8988T (cell line): ENCODE measurements around the gene TCFL5.
"Not testable (repeated sequence)": the region's sequence is repeated elsewhere in the genome, so short reads cannot be mapped to it uniquely, and the experiment has no call there.

Source experiments
- DNase-seq: peaks from one replicate; pipeline ENCODE4 v3.0.0; 2011

The TCFL5 gene

DNA sequence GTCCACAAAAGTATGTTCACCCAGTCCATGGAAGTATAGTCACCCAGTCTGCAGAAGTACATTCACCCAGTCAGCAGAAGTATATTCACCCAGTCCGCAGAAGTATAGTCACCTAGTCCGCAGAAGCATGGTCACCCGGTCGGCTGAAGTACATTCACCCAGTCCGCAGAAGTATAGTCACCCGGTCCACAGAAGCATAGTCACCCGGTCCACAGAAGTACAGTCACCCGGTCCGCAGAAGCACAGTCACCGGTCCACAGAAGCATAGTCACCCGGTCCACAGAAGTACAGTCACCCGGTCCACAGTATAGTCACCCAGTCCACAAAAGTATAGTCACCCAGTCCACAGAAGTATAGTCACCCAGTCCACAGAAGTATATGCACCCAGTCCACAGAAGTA lies 8.8 kb downstream of the TCFL5 start:
- no peak for DNase-seq

DNA sequence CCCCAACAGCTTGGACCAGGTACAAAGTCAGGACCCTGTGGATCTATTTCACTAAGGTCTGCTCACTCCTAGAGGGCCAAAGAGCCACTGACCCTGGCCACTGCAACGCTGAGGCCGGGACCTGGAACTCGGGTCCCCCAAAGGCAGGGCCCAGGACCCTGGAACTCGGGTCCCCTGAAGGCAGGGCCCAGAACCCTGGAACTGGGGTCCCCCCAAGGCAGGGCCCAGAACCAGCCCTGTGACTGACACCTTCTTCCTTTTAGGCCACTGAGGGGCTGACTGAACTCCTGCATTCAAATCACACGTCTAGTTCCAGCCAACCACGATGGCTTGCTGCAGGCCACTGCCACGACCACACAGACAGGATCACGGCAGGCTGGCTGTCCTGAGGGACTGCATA lies 9.4 kb downstream of the TCFL5 start:
- no peak for DNase-seq

DNA sequence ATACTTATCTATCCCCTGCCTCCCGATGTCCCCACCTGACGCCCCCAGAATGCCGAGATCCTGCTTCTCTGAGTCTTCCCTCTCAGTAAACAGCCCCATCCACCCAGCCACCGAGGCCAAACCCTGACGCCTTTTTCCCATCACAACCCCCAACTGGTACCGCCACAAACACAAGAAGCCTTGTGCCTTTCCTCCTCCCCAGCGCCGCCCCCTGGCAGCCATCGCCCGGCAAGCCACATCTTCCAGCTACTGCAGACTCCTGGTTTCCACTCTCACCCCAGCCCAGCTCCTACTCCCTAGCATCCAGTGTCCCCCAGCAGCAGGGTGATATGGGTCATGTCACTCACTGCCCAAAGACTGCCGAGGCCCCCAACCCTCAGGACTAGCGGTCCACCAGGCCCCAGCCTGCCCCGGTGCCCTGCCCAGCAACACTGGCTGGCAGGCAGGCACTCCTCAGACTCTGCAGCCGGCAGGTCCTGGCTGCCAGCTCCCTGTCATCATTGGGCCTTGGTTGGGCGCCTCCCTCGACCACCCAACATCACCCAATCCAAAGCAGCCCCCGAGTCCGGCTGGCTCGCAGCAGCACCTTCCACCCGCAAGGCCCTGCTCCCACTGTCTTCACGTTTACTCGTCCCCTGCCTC lies 11.2 kb downstream of the TCFL5 start:
- no peak for DNase-seq

DNA sequence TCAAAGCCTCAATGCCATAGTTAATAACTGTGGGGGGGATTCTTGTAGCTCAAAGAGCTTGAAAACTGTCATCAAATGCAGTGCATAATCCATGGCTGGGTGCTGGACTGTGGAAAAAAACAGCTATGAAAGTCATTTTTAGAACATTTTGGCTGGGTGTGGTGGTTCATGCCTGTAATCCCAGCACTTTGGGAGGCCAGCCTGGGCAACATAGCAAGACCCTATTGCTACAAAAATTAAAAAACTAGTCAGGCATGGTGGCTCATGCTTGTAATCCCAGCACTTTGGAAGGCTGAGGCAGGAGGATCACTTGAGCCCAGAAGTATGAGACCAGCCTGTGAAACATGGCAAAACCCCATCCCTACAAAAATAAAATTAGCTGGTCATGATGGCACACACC lies 12.2 kb downstream of the TCFL5 start:
- no peak for DNase-seq

DNA sequence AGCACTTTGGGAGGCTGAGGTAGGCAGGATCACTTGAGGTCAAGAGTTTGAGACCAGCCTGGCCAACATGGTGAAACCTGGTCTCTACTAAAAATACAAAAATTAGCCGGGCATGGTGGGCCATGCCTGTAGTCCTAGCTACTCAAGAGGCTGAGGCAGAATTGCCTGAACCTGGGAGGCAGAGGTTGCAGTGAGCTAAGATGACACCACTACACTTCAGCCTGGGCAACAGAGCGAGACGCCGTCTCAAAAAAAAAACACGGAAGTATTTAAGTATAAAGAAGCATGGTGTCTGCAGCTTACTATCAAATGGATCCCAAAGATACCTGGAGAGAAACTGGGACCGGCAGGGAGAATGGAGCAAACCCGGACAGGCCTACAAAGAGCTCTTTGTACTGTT lies 12.7 kb downstream of the TCFL5 start:
- not testable (repeated sequence) for DNase-seq

DNA sequence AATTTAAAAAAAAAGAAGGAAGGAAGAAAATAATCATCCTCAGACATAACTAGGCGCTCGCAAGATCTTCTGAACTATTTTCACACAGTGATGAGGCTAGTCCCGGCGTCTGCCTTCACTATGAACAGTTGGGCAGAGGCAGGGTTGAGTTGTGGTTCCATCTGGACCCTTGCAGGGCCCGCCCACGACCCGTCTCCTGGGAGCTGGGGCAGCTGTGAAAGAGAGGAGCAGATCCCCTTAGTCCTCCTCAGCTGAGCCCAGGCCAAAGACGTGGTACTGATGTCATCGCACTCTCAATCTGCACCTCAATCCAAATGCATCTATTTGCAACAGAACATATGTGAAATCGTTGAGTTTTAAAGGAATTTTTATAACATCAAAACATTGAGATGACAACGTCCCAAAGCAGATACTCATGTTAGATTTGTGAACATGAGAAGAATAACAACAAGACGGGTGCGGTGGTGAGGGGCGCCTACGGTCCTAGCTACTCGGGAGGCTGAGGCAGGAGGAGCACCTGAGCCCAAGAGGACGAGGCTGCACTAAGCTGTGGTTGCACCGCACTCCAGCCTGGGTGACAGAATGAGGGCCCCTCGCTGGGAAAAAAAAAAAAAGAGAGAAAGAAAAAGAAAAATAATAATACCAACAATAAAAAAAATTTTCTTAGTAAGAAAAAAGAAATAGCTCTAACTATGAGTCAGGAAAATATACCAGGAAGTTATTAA lies 15.3 kb downstream of the TCFL5 start:
- DNase-seq = no peak

DNA sequence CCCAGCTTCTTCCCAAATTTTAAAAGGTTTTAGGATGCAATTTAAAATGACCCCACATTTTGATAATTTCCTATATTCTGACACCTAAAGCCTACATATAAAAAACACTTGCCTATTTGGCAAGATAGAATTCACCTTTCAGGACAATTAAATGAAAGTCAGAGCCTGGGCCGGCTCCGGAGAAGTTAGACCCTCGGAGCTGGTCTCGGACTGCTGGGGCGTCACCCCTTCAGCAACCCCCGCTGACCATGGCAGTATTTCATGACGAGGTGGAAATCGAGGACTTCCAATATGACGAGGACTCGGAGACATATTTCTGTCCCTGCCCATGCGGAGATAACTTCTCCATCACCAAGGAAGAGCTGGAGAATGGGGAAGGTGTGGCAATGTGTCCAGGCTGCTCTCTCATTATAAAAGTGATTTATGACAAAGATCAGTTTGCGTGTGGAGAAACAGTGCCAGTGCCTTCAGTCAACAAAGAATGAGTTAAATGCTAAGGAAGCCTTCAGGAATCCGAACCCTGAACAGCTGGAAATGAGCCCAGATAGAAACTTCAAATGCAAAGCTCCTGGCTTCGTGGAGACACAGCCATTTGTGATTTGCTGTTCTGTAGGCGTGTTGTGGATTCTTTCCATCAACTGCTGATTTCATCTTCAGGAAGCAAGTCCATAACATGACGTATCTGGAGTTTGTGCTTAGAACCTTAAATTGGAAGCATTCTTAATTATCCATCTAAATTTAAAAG lies 16.0 kb downstream of the TCFL5 start:
- no peak for DNase-seq

DNA sequence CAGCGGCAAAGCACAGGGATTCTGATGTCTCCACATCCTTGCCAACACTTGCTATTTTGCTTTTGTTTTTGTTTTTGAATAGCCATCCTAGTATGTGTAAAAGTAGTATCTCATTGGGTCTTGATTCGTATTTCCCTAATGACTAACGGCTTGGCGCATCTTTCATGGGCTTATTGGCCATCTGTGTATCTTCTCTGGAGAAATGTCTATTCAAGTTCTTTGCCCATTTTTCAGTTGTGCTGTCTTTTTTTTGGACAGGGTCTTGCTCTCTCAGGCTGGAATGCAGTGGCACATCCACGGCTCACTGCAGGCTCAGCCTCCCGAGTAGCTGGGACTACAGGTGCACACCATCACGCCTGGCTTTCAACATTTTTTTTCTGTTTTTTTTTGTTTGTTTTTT lies 17.4 kb downstream of the TCFL5 start:
- DNase-seq = no peak

DNA sequence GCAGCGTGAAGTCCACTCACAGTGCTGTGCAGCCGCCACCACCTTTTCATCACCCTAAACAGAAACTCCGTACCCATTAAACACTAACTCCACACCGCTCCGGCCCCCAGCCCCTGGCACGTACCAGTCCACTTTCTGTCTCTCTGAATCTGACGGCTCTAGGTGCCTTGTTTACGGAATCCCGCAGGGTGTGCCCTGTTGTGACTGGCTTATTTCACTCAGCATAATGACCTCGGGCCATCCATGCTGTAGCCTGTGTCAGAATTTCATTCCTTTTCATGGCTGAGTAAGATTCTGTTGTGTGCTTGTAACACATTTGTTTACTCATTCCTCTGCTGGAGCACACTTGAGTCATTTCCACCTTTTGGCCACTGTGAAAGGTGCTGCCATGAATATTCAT lies 18.0 kb downstream of the TCFL5 start:
- DNase-seq = no peak

DNA sequence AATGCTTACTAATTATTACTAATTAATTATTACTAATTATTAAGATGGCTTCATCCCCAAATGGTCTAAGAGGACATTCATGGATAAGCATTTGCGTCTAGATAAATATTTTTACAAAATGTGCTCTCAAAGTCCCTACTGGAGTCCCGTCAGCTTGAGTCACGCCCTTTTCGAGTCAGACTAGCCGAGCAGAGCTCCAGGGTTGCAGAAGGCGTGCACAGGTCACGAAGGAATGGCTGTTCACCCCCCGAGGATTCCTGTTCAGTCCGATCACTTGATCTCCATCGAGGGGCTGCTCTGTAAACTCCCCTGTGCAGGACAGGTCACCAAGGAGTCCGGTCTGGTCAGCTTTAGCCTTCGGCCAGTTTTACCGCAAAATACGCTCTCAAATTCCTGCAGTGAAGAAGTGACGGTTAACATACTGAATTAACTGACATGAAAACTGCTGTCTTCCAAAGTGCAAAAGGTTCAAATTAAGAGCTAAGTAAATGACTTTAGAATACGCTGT lies 19.9 kb downstream of the TCFL5 start:
- no peak for DNase-seq

DNA sequence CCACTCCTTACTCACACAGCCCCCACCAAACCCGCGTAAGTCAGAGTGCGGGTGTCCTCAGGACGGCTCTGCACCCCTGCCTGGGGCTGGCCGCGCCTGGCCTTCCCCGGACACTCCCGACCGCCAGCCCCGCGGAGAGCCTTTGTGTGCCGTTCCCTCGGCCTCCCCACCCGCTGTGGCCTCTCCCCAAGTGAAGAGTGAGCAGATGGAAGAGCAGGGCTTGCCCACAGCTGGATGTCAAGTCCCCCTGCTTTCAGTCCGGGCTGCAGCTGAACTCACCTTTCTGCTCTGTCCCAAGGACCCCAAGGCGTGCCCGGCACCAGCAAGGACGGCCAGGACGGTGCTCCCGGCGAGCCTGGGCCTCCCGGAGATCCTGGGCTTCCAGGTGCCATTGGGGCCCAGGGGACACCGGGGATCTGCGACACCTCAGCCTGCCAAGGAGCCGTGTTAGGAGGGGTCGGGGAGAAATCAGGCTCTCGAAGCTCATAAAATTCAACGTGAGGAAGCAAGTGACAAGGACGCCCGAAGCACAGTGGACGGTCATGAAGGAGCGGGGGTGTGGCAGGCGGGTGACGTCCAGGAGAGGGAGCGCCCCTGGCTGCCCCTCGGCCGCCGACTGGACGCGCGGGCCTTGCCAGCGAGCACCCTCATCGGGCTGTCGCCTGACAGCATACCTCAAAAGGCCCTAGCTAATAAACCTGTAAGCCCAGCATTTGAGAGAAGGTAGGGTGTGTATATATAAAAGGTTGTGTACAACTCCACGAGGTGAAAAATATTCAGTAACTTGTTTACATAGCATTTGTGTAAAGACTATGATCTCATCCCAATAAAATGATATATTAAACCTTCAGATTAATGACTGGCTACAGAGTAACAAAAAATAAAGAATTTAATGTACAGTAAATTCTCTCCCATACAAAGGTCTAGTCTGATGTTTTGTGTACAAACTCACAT lies 21.1 kb downstream of the TCFL5 start:
- DNase-seq = no peak

DNA sequence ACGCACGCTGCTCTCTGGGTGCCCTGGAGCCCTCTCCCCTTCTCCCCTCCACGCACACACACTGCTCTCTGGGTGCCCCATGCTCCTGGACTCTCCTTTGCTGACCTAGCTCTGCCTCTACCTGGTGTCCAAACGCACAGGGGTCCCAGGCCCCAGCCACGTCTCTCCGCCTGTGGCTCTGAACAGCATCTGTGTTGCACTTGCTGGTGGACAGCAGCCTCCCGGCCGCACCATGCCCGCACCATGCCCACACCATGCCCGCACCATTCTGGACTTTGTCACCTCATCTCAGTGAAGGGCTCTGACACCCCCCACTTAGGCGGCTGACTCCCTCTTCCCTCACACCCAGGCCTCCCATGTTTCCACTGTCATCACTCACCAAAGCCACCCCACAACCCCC lies 21.8 kb downstream of the TCFL5 start:
- DNase-seq = no peak

DNA sequence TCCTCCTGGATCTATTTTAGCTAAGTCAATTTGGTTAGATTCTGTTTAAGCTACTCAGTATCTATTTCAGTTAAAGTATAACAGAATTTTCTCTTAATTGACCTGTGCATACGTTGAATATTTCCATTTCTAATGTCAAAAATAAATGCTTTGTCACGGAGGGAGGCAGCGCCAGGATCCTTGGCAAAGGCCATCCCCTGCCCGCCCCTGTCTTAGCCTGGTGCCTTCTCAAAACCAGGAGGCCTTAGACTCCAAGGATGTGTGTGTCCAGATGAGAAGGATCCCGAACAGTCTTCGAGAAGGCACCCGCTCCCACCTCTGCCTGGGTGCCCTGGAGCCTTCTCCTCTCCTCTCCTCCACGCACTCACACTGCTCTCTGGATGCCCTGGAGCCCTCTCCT lies 22.4 kb downstream of the TCFL5 start:
- no peak for DNase-seq

DNA sequence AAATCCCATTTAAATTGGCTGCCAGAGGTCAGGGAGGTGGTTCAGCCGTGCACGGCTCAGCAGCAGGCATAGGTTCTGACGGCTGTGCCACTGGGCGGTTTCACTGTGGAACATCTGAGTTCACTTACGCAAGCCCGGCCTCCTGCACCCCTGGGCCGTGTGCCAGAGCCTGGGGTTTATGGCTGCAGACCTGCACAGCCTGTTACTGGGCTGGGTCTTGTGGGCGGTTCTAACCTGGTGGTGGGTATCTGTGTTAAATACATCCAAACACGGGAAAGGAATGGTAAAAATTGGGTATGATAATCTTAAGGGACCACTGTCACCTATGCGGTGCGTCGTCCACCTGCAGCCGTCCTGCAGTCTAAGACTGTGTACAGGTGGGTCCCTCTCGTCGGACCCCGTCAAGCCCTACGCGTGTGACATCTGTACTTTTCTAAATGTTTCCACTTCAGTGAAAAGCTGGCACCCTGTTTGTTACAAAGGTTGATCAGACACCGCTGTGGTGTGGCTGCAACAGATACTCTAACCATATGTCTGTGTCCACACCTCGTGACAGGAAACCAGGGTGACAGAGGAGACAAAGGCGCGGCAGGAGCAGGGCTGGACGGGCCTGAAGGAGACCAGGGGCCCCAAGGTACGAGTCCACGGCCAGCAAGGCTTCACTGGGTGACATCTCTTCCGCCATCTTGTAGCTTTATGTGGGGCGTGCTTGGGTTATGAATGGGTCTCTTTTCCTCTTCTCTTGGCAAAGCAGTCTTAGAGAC lies 23.3 kb downstream of the TCFL5 start:
- no peak for DNase-seq

DNA sequence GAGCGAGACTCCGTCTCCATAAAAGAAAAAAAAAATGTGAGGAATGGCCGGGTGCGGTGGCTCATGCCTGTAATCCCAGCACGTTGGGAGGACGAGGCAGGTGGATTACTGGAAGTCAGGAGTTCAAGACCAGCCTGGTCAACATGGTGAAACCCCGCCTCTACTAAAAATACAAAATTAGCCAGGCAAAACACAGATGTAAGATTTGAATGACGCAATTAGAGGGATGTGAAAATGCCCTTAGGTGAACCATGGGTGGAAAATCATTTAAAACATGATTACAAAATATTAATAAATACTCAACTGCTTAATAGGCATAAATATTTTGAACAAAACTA lies 23.9 kb downstream of the TCFL5 start:
- DNase-seq = no peak

DNA sequence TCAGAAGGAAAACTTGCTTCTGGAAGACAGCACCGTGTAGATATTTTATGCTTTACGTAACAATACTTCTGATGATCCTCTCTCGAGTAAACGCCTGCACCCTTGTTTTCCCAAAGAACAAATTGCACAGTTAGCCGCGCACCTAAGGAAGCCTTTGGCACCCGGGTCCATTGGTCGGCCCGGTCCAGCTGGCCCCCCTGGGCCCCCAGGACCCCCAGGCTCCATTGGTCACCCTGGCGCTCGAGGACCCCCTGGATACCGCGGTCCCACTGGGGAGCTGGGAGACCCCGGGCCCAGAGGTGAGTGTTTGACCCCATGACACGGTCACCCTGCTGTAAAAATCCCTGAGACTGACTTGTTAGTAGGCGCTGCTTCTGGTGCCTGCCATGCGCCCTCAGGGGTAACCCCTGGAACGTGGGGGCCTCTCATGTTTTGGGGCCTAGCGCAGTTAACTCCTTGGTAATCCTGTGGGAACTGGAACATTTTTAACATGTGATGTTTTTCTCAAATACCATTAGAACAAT lies 24.6 kb downstream of the TCFL5 start:
- no peak for DNase-seq

DNA sequence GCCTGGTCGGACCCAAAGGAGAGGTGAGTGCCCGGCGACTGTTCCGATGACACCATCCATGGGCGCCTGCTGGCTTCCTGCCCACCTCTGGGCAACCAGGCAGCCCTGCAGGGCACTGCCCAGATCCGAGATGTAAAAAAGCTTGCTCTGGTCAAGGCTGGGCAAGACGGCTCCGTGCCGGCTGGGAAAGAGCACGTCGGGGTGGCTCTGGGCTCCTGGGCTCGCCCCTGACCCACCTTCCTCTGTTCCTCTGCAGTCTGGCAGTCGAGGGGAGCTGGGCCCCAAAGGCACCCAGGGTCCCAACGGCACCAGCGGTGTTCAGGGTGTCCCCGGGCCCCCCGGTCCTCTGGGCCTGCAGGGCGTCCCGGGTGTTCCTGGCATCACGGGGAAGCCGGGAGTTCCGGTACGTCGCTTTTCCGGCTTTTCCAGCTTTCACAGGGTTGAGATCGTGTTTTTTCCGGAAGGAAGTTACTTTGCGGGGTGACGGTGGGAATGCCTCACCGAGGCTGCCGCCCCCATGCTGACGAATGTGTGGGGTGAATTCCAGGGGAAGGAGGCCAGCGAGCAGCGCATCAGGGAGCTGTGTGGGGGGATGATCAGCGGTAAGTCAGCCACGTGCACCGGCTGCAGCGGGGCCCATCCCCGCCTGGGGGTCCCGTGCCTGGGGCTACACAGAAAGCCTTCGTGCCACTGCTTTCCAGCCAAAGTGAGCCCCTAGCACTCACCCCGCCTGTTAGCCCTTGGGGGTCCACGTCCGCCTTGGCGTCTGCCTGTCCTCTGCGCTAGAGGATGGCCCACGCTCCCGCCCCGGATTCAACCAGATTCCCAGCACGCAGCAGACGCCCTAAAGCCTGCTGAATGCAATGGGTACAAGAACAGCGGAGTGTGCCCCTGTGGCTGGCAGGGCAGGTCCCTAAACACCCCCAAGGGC lies 25.4 kb downstream of the TCFL5 start:
- DNase-seq = no peak

DNA sequence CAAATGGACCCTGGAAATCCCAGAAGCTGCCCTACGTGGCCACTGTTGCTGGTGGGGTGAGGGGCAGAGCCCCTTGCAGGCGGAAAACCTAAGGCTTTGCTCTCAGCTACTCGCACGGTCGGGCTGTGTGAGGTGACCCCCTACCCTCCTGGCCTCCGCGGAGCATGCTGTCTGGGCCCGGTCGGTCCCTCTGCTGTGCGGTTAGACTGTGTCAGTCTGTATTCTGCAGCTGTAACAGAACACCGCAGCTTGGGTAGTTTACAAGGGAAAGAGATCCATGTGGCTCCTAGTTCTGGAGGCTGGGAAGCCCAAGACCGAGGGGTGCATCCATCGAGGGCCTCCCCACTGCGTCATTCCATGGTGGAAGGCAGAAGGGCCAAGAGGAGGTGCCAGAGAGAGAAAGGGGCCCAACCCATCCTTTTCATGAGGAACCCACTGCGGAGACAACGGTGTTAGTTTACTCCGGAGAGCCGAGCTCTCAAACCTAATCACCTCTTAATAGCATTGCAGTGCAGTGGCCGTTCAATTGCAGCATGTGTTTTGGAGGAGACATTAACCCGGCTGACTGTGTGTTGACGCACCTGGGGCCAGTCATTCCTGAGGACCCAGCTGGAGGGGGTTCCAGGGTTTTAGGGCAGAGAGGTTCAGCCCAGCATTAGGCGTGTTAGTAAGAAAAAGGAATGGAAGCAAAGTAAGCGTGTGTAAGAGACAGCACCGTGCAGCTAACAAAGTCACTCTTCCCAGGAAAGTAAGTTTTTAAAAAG lies 26.5 kb downstream of the TCFL5 start:
- DNase-seq = no peak

DNA sequence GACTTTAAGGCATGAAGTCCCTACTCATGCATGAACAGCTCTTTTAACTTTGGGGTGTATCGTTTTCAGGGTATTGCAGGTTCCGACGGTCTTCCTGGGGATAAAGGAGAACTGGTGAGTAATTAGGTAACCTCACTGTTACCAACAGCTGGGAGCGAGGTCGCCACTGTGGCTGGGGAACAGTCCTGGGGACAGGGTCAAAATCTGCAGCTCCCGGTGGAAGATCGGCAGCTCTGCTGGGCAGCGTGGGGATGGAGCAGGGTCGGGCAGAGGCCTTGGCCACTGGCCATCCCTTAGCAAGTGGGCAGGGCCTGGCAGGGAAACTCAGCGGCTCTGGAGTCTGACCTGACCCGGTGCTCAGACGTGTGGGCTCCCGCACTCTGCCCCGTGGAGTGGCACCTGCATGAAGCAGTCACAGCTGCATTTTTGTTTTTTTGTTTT lies 28.7 kb downstream of the TCFL5 start:
- no peak for DNase-seq
